HG02623 (cell line): Measurements from ENCODE around the gene TEX2.

Experiments
- ATAC-seq: cut with Tn5 transposase; IDR thresholded peaks from one replicate; pipeline ENCODE4 v1.9.1; 2021; ENCODE audit warnings: moderate library complexity; ENCODE audit not compliant: unreplicated experiment

TEX2 gene

DNA sequence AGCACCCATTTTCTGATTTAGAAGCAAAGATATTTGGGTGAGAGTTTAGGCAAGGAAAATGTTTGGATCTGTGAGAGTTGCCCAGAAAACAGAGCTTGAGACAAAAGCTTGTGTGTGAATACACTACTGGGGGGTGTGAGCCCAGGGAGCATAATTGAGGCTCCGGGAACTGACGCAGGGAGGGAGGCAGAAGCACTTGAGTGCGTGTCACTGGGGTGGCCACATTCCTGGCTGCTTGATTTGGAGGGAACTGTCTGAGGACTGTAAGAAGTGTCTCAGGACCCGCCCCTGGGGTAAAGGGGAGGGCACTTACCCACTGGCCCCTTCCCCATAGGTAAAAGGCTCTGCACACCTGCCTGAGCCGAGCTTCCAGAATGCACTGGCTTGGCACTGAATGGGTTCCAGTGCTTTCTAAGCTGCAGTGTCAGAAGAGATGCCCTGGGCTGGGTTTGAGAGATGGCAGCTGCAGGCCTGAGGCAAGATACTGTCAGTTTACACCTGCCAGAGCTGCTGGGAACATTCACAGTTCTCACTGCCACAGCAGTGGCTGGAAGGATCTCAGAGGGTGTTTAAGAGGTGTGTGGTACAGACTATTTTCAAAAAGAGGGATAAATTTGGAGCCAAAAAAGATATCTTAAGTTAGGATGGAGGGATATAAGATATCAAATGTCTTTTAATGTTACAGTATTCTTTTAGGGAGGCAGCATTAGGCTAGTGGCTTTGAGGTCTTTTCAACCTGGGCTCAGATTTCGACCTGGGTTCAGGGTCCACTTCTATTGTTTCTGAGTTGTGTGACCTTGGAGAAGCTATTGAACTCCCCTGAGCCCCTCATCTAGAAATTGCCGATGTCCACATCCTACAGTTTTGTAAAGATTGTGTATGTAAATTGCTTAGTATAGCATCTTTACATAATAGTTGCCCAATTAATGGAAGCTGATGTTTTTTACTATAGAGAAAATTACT, 6.9 kb upstream of the TEX2 start:
- no peak for ATAC-seq

DNA sequence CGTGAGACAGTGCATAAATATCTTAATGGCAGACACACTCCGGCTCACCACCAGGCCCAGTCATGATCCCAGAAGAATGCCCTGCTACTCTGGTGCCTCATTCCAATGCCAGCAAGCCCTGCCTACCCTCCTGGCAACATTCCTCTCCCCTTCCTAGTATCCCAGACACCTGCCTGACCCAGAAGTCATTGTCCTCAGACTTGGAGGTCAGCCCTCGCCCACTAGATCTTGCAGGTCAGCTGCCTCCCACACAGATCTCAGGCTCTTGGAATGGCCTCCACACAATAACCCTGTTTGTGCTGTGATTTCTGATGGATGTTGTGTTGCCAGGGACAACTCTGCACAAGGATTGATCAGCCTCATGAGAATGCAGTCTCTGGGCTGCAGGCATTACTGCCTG, 1.8 kb upstream of the TEX2 start:
- ATAC-seq = no peak

DNA sequence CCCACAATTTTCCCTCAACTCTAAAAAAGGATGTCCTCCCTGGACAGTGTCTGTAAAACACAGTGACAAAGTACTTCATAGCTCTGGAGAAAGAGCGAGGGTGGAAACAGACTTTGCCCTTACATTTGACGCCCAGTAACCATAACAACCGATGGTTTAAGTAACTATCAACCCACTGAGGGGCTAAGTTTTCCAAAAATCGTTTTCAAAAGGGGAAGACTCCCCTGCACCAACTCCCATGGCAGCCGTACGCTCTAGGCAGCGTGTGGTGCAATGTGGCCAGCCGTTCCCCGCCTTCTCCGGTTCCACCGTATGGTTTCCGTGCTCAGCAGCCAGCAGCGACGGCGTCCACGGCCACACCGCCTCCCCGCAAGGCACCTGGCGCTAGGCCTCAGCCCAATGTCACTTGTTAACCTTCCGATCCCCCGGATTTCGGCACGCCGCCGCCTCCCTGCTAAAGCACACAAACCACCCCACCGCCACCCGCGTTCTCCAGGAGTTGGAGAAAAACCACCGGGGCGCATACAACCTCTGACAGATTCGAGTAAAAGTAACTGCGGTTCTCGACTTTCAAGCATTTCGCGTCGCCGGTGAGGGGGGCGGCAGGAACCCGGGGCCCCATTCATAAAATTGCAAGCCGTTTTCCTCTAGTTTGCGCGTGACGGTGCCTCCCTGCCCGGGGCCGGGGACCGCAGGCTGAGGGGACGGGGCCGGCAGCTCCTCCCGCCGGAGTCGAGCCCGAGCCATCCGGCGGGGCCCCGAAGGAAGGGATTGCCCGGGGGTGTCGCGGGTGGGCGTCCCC, 661 bp downstream of the TEX2 start:
- peak; percentile 22 for ATAC-seq

DNA sequence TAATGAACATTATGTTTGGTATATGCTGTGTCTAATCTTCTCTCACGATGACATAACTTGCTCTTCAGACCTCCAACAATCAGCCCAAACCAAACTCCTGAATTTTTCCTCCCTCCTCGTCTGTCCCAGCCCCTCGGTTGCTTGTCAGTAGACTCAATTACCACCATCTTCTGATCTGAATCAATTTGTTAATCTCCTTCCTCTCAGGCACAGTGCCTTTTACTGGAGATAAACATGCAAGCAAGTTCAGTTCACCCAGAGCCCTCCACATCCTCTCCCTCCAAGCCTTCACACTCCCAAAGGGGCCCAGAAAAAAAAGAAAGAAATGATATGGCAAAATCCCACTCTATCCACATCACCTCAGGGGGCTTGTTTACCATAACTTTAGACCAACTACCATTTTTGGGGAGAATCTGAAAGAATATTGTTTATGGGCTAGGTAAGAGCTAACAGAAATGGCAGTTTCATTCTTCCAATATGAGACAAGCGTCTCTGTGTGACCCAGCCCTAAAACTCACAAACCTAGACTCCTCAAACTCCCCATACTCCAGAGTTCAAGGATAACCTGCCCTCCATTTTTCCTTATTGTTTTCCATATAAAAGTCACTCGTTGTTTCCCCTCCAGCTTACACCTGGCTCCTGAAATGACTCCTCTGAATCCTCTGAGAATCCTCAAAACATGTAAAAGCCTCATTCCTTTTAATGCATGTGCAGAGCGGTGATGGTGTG, 1.5 kb downstream of the TEX2 start:
- ATAC-seq = no peak

DNA sequence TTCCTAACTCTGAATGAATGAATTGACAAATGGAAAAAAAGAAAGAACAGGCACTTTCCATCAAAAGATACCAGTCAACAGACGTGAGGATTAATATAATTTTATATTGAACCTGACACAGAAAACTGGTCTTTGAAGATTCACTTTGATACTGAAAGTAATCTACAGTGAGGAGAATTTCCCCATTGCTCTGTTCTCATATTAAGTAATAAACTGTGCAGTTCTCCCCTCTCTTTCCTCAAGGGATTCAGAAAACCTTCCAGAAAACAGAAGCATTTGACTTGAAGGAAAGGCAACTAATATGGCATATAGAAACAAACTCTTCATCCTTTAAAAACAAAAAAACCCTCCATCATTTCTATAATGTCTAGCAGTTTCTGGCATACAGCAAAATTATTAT, 2.2 kb downstream of the TEX2 start:
- ATAC-seq = no peak

DNA sequence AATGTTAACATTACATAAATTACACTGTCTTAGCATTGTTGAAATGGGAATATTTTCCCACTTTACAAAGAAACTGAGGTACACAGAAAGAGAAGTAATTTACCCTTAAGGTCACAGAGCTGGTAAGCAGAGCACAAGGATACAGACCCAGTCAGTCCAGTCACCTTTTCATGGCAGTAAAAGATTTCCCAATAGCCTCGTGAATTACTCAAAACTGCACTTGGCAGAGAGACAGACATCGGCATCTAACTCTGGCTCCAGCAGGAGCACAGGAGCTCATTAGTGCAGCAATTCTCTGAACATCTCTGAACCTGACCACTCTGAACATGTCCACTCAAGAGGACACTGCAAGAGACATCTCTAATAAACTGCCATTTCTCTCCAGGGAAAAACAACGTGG, 3.1 kb downstream of the TEX2 start:
- ATAC-seq = no peak

DNA sequence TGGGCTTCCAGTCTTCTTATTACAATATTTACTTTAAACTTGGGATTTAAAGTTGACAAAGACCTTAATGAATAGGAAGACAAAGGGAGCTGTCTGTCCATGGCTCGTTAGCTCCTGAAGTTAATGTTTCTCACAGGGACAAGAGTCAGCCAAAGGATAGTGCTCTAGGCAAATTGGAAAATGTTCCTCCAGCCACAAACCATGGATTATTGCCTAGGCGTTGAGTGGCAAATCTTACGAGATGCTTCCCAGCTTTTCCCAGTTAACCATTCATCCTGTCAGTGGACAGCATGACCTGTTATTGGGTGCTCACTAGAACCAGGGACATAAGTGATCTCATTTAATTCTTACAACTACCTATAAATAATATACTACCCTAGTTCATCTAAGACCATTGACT, 3.6 kb downstream of the TEX2 start:
- no peak for ATAC-seq

DNA sequence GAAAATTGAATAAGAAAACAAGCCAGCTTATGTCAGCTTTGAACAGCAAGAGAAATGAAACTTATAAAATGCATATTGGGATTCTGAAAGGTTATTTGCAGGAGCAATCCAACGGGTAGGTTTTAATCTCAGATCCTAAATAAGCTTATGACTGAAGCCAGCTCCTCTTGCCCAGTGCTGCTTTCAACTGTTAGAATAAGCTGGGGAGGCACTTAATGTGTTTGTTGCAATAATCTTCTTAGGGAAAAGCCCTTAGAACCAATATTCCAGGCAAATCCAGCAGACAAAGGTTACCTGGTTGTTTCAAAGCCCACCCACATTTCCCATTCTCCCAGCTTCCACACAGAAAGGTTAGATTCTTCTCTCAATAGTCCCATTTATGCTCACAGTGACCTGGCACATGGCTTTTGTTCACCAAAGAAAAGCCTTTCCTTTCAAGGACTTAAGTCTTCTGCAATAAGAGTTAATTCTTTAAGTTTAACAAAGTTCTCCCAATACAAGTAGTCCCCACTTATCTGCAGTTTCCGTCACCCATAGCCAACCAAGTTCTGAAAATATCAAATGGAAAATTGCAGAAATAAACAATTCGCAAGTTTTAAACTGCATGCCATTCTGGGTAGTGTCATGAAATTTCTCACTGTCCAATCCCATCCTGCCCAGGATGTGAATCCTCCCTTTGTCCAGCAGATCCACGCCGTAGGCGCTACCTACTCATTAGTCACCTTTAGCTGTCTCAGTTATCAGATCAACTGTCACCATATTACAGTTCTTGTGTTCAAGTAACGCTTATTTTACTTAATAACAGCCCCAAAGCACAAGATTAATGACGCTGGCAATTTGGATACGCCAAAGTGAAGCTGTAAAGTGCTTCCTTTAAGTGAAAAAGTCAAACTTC, 5.9 kb downstream of the TEX2 start:
- ATAC-seq = no peak

DNA sequence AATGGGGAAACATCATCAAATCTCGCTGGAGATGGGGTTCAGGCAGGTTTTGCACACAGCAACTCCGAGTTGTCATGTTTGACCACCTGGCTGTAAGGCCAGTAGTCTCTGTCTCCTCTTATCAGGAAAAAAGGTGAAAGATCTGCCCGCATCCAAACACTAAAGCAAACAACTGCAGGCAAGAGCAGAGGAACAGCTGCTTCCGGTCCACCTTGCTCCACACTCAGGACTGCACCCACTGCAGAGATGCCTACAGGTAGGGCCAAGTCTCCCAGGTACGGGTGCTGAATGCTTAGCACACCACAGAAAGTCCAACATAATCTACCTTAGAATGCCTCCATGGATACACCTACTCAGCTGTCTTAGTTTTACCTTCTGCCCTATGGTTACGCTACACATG, 7.3 kb downstream of the TEX2 start:
- ATAC-seq = no peak

DNA sequence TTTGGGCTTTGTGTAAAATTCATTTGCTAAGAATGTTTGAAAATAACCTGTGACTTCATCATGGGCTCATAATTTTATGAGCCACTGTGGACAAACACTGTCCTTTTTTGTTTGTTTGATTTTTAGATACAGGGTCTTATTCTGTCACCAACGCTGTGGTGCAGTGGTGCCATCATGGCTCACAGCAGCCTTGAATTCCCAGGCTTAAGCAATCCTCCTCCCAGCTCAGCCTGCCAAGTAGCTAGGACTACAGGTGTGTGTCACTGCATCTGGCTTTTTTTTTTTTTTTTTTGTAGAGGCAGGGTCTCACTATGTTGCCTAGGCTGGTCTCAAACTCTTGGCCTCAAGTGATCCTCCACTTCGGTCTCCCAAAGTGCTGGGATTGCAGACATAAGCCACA, 8.3 kb downstream of the TEX2 start:
- ATAC-seq = no peak

DNA sequence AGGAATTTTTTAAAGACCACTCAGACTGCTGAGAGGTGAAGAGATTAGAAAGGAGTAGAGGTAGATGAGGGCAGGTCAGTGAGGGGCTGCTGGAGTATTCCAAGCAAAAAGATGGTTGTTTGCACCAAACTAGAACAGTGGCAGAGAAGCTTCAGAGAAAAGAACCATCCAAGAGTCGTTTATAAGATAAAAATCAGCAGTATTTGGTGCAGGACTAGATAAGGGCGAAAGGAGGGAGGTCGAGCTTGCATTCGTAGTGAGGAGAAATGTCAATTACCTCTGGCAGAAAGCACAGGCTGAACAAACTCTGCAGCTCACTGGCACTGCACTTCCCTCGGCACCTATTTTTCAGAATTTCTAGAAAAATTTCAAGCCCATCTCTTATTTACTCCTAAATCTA, 9.6 kb downstream of the TEX2 start:
- no peak for ATAC-seq

DNA sequence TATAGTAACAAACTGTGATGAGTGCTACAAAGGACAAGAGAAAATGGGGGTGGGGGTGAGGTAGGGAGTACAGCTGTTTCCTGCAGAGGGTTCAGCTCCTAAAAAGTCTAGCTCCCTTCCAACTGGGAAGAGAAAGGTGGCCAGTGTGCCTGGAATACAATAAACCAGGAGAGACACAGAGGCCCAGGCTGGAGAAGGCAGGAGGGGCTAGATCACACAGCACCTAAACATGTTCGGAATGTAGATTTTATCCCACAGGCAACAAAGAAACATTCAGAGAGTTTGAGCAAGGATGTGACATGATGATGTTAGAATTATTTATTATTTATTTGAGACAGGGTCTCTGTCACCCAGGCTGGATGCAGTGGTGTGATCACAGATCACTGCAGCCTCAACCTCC, 10.2 kb downstream of the TEX2 start:
- ATAC-seq = no peak

DNA sequence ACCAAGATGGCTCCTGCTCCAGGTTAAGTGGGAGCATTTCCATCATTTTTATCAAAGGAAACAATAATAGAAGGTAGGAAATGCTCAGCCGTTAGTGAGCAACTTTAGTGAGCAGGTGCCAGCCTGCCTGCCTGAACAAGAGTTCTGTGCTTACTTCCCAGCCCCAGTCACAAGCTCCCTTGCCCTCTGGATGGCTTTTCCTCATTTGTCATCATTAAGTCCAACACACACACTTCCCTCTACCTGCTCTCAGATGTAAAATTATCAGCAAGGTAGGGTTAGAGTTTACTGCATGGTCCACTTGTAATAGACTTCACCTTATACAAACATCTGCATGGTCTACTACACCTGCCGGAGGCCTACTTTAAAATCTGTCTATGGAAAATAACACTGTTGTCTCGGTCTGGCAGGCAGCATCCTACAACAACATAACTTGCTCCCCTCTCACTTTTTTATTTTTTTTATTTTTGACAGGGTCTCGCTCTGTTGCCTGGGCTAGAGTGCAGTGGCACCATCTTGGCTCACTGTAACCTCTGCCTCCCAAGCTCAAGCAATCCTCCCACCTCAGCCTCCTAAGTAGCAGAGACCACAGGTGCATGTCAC, 12.7 kb downstream of the TEX2 start:
- no peak for ATAC-seq

DNA sequence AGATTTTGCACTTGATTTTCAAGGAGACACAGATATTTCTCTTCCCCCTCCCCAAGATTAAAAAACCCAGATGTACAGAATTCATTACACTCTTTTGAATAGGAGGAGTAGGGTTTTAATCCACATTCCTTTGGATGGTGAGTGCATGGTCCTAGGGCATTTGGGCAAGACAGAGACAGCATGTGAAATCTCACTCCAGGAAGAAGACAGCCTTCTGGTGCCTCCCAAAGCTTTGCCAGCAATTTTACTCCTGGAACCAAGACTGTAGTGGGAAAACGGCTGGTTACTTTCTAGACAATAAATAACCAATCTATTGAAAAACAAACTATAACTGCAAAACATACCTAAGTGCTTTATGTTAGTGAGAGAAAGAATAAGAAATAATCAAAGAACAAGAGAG, 15.2 kb downstream of the TEX2 start:
- no peak for ATAC-seq

DNA sequence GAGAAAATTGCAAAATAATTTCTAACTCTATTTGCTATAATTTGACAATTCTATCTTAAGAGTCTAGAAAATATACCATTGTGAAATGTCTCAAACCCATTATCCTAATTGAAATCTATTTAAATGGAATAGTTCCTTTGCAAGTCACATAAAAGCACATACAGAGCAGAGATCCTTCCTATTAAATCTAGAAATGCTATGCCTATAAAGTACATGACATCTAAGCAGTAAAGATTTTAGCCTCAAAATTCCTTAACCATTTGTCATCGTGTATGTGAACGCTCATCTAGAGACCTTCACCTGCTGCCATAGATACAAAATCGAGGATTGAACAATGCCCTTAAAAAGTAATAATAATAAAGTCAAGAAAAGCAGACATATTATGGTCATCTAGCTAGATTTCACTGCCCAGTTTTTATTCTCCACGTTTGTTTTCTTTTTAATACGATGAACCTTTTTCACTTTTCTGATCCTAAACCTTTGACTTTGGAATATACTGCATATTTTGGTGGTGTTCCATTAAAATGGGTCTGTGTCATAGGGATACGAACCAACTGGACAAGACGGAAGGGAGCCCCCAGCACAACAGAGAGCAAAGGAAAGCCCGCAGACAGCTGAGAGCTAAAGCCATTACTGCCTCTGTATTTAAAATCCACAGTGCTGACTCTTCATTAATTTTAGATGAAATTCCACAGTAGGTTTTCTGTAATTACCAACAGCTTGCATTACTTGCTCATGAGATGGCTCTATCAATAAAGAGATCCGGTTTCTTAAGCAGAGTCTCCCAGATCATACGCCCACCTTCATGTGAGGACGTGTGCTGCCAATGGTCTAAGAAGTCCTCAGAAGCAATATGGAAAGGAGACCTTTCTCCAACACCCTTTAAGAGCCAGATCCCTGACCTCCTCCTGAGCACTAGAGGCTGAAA, 17.6 kb downstream of the TEX2 start:
- no peak for ATAC-seq

DNA sequence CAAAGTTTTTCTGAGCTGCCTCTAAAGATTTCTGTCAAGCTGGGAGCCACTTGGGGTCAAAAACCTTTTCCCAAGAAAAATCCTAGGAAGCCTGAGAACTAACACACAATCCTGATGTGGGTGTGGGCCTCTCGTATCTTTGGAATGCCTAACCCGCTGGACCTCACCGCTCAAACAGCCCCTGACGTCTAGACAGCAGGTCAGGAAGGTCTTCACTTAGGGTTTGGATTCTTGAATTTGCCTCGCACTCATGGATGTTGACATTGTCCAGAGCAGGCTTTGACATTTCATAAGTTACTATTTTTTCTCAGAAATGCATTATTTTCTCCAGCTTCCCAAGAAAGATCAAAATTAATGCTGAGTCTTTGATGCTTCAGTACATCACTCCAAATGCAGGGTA, 18.9 kb downstream of the TEX2 start:
- no peak for ATAC-seq

DNA sequence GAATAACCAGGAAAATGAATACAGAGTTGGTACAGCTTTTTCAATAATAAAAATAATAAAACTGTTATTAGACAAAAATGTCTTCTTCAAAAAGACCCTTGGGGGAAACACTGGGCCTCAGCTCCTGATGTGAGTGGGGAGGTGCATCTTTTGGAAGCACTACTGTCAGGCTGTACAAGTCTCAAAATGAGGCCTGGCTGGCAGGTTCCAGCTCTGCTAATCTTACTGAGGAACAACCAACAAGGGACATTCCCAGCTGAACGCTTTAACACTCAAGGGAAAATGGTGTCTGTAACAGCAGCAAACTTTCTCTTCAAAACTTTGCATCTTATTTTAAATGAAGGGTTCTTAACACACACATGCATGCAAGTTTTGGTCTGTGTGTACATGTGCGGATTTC, 19.7 kb downstream of the TEX2 start:
- no peak for ATAC-seq

DNA sequence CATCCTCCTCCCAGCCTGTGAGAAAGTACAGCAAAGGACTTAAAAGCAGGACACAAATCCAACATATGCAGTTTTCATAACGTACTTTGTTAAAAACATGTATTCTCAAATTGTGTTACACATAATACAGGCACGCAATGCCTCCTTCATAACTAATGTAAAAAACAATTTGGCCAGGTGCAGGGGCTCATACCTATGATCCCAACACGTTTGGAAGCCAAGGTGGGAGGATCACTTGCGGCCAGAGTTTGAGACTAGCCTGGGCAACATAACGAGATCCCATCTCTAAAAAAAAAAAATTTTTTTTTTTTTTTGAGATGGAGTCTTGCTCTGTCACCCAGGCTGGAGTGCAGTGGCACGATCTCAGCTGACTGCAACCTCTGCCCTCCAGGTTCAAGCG, 20.4 kb downstream of the TEX2 start:
- no peak for ATAC-seq

DNA sequence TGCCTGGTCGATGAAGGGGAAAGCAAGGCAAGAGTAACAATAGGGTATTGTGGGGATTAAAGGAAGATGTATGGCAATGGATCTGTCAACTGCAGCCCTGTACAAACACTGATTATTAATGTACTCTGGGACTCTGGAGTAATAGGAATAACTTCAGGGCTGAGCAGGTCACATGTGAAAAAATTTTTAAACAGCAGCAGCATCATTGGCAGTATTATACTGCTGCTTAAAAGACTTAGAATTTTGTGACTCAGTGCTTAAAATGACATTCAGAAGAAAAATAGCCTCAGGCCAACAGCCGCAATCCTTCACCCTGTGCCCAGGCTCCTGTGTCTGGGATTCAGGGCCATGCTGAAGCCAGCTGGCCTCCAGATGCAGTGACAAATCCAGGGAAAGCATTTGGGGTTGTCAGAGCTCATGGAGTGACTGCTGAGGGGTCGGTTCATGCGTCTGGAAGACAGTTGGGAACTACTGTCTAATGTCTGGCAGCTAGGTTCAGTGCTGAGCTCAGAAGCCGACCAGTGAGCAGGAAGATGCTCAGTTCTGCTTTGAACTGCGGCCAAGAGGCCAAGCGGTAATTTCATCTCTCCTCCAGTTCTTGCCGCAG, 22.2 kb downstream of the TEX2 start:
- ATAC-seq = no peak
